ENCODE results near the gene SLX9.

DNA sequence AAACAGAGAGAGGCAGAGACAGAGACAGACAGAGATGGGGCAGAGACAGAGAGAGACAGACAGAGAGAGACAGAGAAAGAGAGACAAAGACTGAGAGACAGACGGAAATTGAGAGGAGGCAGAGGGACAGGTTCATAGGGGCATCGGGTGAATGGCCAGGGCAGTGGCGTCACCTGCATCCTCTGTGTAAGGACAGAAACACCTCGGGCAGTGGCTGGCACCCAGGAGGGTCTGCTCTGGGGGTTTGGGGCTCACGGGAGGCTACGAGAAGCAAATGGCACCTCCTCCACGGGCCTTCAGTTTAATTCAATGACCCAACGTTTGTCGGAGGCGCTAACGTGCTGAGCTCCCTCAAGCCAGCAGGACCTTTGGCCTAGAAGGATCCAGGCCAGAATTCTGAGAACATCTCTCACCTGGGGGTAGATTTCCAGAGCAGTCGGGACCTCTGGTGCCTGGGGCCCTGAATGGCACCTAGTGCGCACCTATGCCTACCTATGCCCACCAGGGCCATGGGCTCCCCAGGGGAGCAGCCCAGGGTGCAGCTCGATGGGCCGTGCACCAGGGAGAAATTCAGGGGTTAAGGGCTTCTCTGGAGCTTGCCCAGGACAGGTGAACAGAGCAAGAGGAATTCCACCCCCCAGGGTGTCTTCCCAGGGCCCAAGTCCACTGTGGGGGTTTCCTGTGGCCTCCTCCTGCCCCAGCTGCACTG lies 45.7 kb upstream of the SLX9 start:
- TF ChIP-seq CTCF (IDR thresholded peaks at IDR 0.05; ENCODE audit: borderline replicate concordance, extremely low read depth, low read length, poor library complexity, severe bottlenecking) (no peak), EZH2 (IDR thresholded peaks at IDR 0.05; ENCODE audit: borderline replicate concordance, low read depth, low read length, severe bottlenecking) (no peak)

All from DND-41 (cell line).